Liver (tissue), 3 donors: Measurements from ENCODE around the gene DPP6.

ENCODE experiments used
- CTCF ChIP-seq: fragments of 150-350 bp; IDR thresholded peaks from 2 replicates; pipeline ENCODE4 v1.5.1; 2017; ENCODE audit warnings: improper control_type of control experiment, low read depth, low read length; ENCODE audit not compliant: missing input control
- FOXA1 ChIP-seq: IDR thresholded peaks from 2 replicates; pipeline ENCODE4 v1.6.1; 2016; ENCODE audit warnings: antibody characterized with exemption
- GABPA ChIP-seq, 2 donors: IDR thresholded peaks in 1 of 2; conservative IDR thresholded peaks in 1 of 2; 2 replicates each; pipeline ENCODE4 v1.6.1; 2016; ENCODE audit warnings: antibody characterized with exemption in 2 of 2, mild to moderate bottlenecking in 1 of 2, moderate library complexity in 1 of 2
- REST ChIP-seq: IDR thresholded peaks from 2 replicates; pipeline ENCODE4 v1.6.1; 2016; ENCODE audit warnings: antibody characterized with exemption, mild to moderate bottlenecking
- SP1 ChIP-seq: IDR thresholded peaks from 2 replicates; pipeline ENCODE4 v1.6.1; 2018; ENCODE audit warnings: antibody characterized with exemption, mild to moderate bottlenecking
- TAF1 ChIP-seq: conservative IDR thresholded peaks from 2 replicates; pipeline ENCODE4 v1.6.1; 2016; ENCODE audit warnings: antibody characterized with exemption, mild to moderate bottlenecking
- YY1 ChIP-seq: IDR thresholded peaks from 2 replicates; pipeline ENCODE4 v1.6.1; 2016; ENCODE audit warnings: antibody characterized with exemption, mild to moderate bottlenecking
- TF ChIP-seq, protein P1 (sequence below): IDR thresholded peaks from 2 replicates; pipeline ENCODE4 v1.6.1; 2016; ENCODE audit warnings: antibody characterized with exemption
- donor health status: healthy.
- donor health status: healthy.

- TF ChIP-seq CTCF (no peak), REST (no peak), SP1 (no peak), YY1 (no peak), GABPA (IDR thresholded peaks at IDR 0.05 in 1 of 2, conservative IDR thresholded peaks at IDR 0.05 in 1 of 2) (no peak), FOXA1 (no peak), TAF1 (no peak)
- TF ChIP-seq, protein P1, sequence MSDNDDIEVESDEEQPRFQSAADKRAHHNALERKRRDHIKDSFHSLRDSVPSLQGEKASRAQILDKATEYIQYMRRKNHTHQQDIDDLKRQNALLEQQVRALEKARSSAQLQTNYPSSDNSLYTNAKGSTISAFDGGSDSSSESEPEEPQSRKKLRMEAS, result no peak
Measured at GRCh38 chr7:154743206-154743605, 691.0 kb downstream of the DPP6 start.
